ENCODE measurements around the gene ARID1A. TPM values are rescaled to one million over a fixed set of nuclear protein-coding genes. Genes with fewer than 3 reads are reported as not detected.
"Not testable (repeated sequence)": the region's sequence is repeated elsewhere in the genome, so short reads cannot be mapped to it uniquely, and the experiment has no call there.

The ARID1A gene
- total and polyA plus RNA-seq, 9 donors = 27.6 to 102 (median 62.1) TPM

DNA sequence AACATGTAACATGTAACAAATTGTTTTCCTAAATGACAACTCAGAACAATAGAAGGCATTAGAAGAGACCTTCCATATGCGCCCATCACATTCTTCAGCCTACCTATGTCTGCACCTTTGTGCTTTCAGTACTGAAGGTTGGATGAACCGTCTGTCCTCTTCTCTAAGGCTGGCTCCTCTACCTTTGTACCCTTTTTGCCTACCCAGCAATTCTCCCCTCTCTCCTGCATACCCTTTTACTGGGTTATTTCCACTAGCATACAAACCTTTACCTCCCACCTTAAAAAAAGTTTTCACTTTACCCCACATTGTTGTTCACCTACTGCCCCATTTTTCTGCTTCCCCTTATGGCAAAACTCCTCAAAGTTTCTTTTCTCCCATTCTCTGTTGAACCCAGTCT, 97.1 kb downstream of the ARID1A start:
- Histone ChIP-seq H3K27me3 (no peaks in the 10 kb centered on the region), H3K36me3 (no peaks in the 10 kb centered on the region), H3K27ac (no peak overlapping the region), H3K9me3 (no peaks in the 10 kb centered on the region), H3K4me3 (no peak overlapping the region), H3K4me1 (ENCODE audit: insufficient read depth) (no peaks in the 10 kb centered on the region)
- intact Hi-C loops (cut with DNase I) = loop anchor here in 1 of 4 donors (5.0 kb wide), 1 partner anchor 191 kb away; no protein-coding TSS in a partner anchor
- DNase-seq = no peak
- 87 to 95% (median 95%) methylated on average over 2 of the region's 2 CpGs for WGBS, 3 donors
- TF ChIP-seq CTCF (IDR thresholded peaks at IDR 0.05) = no peak
- TF ChIP-seq EP300 (IDR thresholded peaks at IDR 0.05) = no peak

DNA sequence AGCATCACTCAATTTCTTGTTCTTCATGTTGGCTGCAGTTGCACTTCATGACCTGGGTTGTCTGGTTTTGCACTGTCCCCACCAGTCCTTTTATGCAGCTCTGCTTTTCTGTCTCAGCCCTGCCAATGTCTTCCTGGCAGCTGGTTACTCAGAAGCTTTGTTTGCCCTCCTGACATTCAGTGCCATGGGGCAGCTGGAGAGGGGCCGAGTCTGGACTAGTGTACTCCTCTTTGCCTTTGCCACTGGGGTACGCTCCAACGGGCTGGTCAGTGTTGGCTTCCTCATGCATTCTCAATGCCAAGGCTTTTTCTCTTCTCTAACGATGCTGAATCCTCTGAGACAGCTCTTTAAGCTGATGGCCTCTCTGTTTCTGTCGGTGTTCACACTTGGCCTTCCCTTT, 98.6 kb downstream of the ARID1A start:
- Histone ChIP-seq H3K27ac (no peak overlapping the region), H3K36me3 (no peaks in the 10 kb centered on the region), H3K4me3 (no peak overlapping the region), H3K27me3 (no peaks in the 10 kb centered on the region), H3K4me1 (ENCODE audit: insufficient read depth) (peaks cover 4% of the 10 kb centered on the region), H3K9me3 (no peaks in the 10 kb centered on the region)
- intact Hi-C loops (cut with DNase I) = loop anchor here in 1 of 4 donors (5.0 kb wide), 1 partner anchor 192 kb away; no protein-coding TSS in a partner anchor
- 79 to 84% (median 81%) methylated on average over 5 of the region's 5 CpGs for WGBS, 3 donors
- DNase-seq = no peak
- TF ChIP-seq EP300 (IDR thresholded peaks at IDR 0.05) (no peak), CTCF (IDR thresholded peaks at IDR 0.05) (no peak), POLR2A (IDR thresholded peaks at IDR 0.05) (no peak)

DNA sequence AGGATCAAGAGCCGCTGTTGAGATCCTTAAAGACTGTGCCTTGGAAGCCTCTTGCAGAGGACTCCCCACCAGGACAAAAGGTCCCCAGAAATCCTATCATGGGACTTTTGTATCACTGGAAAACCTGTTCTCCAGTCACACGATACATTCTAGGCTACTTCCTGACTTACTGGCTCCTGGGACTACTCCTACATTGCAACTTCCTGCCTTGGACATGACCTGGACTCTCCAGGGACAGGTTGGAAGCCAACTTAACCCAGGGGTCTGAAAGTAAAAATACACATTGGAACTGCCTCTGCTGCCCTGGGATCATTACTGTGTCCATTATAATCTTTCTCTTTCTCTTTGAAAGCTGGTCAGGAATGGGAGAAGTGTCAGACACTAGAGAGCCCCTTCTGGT, 101.8 kb downstream of the ARID1A start:
- no peak for TF ChIP-seq EP300 (IDR thresholded peaks at IDR 0.05)
- no peak for TF ChIP-seq POLR2A (IDR thresholded peaks at IDR 0.05)
- no peak for TF ChIP-seq CTCF (IDR thresholded peaks at IDR 0.05)
- Histone ChIP-seq H3K4me1 (ENCODE audit: insufficient read depth) (peaks cover 6% of the 10 kb centered on the region), H3K9me3 (no peaks in the 10 kb centered on the region), H3K27ac (no peak overlapping the region), H3K27me3 (no peaks in the 10 kb centered on the region), H3K36me3 (no peaks in the 10 kb centered on the region), H3K4me3 (no peak overlapping the region)
- WGBS, 3 donors = 74 to 88% (median 77%) methylated on average over 2 of the region's 2 CpGs
- DNase-seq = no peak
- intact Hi-C loops (cut with DNase I) = no loop called here

GRCh38 chr1:26799479-26800142, 103.8 kb downstream of the ARID1A start:
- 3 to 17% (median 9%) methylated on average over 5 of the region's 5 CpGs for WGBS, 3 donors
- Histone ChIP-seq H3K9me3 (no peaks in the 10 kb centered on the region), H3K27ac (peak overlapping the region in 1 of 2 donors; percentile 4), H3K4me1 (ENCODE audit: insufficient read depth) (peaks cover 6% of the 10 kb centered on the region), H3K36me3 (no peaks in the 10 kb centered on the region), H3K4me3 (no peak overlapping the region), H3K27me3 (no peaks in the 10 kb centered on the region)
- intact Hi-C loops (cut with DNase I) = no loop called here
- DNase-seq = peak; percentile 55 to 69 (median 63)
- TF ChIP-seq EP300 (IDR thresholded peaks at IDR 0.05) (no peak), POLR2A (IDR thresholded peaks at IDR 0.05) (no peak), CTCF (IDR thresholded peaks at IDR 0.05) (no peak)

GRCh38 chr1:26803932-26804331, 108.1 kb downstream of the ARID1A start:
- H3K27ac ChIP-seq; DNase-seq; H3K9me3 ChIP-seq; H3K27me3 ChIP-seq; H3K4me3 ChIP-seq; intact Hi-C loops (cut with DNase I); H3K36me3 ChIP-seq; H3K4me1 ChIP-seq (ENCODE audit: insufficient read depth): not testable (repeated sequence)
- 94 to 97% (median 96%) methylated on average over 12 to 29 of the region's 36 CpGs for WGBS, 3 donors

All from ovary (tissue), 9 donors.